WTC11 (cell line): ENCODE results near the gene FAM241A.

Experiments
- NR3C1 ChIP-seq: sonication (generic); formaldehyde crosslinking; conservative IDR thresholded peaks from 2 replicates; pipeline ENCODE4 v1.8.1; 2023; ENCODE audit warnings: low read depth, mild to moderate bottlenecking, missing genetic modification reagents
- TF ChIP-seq, protein P1 (sequence below): sonication (generic); formaldehyde crosslinking; IDR thresholded peaks from 2 replicates; pipeline ENCODE4 v1.8.1; 2023; ENCODE audit warnings: mild to moderate bottlenecking, missing genetic modification reagents
- TF ChIP-seq, protein P2 (sequence below): sonication (generic); formaldehyde crosslinking; IDR thresholded peaks from 2 replicates; pipeline ENCODE4 v1.8.1; 2022; ENCODE audit warnings: low read depth, missing genetic modification reagents, borderline replicate concordance

DNA sequence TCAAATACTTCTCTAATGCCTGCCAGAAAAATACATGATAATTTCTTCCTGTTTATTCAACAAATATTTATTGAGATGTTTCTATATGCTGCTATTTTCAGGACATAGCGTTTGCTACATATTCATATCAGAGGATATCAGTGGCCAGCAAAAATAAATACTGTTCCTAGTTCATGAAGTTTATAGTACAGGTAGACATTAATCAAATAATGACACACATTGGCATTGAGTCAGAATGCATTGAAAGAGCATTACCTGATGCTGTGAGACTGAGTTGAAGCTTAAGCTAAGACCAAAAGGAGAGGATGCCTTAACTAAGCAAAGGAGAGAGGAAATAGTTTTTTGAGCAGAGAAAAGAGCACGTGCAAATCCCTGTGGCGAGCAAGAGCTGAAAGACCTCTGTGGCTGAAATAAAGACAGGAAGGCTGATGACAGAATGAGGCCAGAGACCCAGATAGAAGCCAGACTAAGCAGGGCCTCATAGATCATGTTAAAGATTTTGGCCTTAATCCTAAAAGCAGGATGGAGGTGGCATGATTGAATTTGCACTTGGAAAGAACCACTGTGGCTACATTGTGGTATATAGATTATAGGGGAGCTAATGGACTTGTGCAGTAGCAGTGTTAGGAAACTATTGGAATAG, 36.2 kb downstream of the FAM241A start:
- TF ChIP-seq, protein P1, sequence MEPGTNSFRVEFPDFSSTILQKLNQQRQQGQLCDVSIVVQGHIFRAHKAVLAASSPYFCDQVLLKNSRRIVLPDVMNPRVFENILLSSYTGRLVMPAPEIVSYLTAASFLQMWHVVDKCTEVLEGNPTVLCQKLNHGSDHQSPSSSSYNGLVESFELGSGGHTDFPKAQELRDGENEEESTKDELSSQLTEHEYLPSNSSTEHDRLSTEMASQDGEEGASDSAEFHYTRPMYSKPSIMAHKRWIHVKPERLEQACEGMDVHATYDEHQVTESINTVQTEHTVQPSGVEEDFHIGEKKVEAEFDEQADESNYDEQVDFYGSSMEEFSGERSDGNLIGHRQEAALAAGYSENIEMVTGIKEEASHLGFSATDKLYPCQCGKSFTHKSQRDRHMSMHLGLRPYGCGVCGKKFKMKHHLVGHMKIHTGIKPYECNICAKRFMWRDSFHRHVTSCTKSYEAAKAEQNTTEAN, result no peak
- no peak for TF ChIP-seq NR3C1 (CRISPR knock-in tag)
- TF ChIP-seq, protein P2, sequence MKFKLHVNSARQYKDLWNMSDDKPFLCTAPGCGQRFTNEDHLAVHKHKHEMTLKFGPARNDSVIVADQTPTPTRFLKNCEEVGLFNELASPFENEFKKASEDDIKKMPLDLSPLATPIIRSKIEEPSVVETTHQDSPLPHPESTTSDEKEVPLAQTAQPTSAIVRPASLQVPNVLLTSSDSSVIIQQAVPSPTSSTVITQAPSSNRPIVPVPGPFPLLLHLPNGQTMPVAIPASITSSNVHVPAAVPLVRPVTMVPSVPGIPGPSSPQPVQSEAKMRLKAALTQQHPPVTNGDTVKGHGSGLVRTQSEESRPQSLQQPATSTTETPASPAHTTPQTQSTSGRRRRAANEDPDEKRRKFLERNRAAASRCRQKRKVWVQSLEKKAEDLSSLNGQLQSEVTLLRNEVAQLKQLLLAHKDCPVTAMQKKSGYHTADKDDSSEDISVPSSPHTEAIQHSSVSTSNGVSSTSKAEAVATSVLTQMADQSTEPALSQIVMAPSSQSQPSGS (CRISPR knock-in tag), result no peak
